Measurements from ENCODE around the gene TTC13. TPM values are rescaled to one million over a fixed set of nuclear protein-coding genes. Genes with fewer than 3 reads are reported as not detected.
"Not testable (repeated sequence)": the region's sequence is repeated elsewhere in the genome, so short reads cannot be mapped to it uniquely, and the experiment has no call there.

The TTC13 gene
- total RNA-seq, 1 experiment from 2014 or later: 35.2 TPM

- no peak overlapping the region for H3K27ac Mint-ChIP-seq (ENCODE audit: low read depth, unreplicated experiment)
- TF ChIP-seq, protein P1, sequence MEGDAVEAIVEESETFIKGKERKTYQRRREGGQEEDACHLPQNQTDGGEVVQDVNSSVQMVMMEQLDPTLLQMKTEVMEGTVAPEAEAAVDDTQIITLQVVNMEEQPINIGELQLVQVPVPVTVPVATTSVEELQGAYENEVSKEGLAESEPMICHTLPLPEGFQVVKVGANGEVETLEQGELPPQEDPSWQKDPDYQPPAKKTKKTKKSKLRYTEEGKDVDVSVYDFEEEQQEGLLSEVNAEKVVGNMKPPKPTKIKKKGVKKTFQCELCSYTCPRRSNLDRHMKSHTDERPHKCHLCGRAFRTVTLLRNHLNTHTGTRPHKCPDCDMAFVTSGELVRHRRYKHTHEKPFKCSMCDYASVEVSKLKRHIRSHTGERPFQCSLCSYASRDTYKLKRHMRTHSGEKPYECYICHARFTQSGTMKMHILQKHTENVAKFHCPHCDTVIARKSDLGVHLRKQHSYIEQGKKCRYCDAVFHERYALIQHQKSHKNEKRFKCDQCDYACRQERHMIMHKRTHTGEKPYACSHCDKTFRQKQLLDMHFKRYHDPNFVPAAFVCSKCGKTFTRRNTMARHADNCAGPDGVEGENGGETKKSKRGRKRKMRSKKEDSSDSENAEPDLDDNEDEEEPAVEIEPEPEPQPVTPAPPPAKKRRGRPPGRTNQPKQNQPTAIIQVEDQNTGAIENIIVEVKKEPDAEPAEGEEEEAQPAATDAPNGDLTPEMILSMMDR (IDR thresholded peaks at IDR 0.05; ENCODE audit: unreplicated experiment): no peak
- ChIA-PET POLR2A (no interaction called here), CTCF (no interaction called here)
- no TSS peak for BruUV-seq (replicated peaks)
- H3K4me3 Mint-ChIP-seq (ENCODE audit: unreplicated experiment): no peak overlapping the region
- H3K36me3 Mint-ChIP-seq (ENCODE audit: insufficient read depth, unreplicated experiment): peaks cover 4% of the 10 kb centered on the region
- no peaks in the 10 kb centered on the region for H3K27me3 Mint-ChIP-seq (ENCODE audit: insufficient read depth, unreplicated experiment)
- H3K9me3 Mint-ChIP-seq (ENCODE audit: unreplicated experiment): no peaks in the 10 kb centered on the region
- H3K4me1 Mint-ChIP-seq (ENCODE audit: insufficient read depth, unreplicated experiment): no peaks in the 10 kb centered on the region
- DNase-seq (ENCODE audit: unreplicated experiment): no peak
- intact Hi-C loops (cut with micrococcal nuclease): no loop called here
Measured at GRCh38 chr1:231026576-231026975, 47.9 kb upstream of the TTC13 start.

GRCh38 chr1:231023150-231023549 lies 44.5 kb upstream of the TTC13 start:
- Mint-ChIP-seq H3K27ac (ENCODE audit: low read depth, unreplicated experiment) (peak overlapping the region; percentile 7), H3K9me3 (ENCODE audit: unreplicated experiment) (no peaks in the 10 kb centered on the region), H3K36me3 (ENCODE audit: insufficient read depth, unreplicated experiment) (peaks cover 13% of the 10 kb centered on the region)

DNA sequence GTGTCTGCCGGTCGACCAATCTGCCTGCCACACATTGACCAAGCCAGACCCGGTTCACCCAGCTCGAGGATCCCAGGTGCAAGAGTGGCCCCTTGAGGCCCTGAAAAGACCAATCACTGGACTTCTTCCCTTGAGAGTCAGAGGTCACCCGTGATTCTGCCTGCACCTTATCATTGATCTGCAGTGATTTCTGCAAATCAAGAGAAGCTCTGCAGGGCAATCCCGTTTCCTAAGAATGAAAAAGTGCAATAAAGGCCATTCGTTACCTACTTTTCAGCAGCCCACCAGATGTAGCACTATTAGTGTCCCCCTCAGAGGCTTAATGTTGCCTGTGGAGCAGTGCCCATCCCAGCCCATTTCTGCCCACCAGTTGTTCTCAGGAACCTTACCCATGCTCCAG lies 43.9 kb upstream of the TTC13 start:
- POLR2A ChIA-PET; H3K4me3 Mint-ChIP-seq (ENCODE audit: unreplicated experiment); H3K27me3 Mint-ChIP-seq (ENCODE audit: insufficient read depth, unreplicated experiment); BruUV-seq (replicated peaks); H3K9me3 Mint-ChIP-seq (ENCODE audit: unreplicated experiment); DNase-seq (ENCODE audit: unreplicated experiment); intact Hi-C loops (cut with micrococcal nuclease): not testable (repeated sequence)
- Mint-ChIP-seq H3K4me1 (ENCODE audit: insufficient read depth, unreplicated experiment) (peaks cover 11% of the 10 kb centered on the region), H3K27ac (ENCODE audit: low read depth, unreplicated experiment) (peak overlapping the region; percentile 7), H3K36me3 (ENCODE audit: insufficient read depth, unreplicated experiment) (peaks cover 14% of the 10 kb centered on the region)
- CTCF ChIA-PET: interaction anchor here (0.6 to 1.0 kb wide), 2 partner anchors 8 to 198 kb away, joined by 3 to 5 read pairs; no protein-coding TSS in a partner anchor

More at GRCh38 chr1:231023150-231023549, 44.5 kb upstream of the TTC13 start:
- intact Hi-C loops (cut with micrococcal nuclease): no loop called here
- no TSS peak for BruUV-seq (replicated peaks)
- H3K4me3 Mint-ChIP-seq (ENCODE audit: unreplicated experiment): no peak overlapping the region
- peaks cover 11% of the 10 kb centered on the region for H3K4me1 Mint-ChIP-seq (ENCODE audit: insufficient read depth, unreplicated experiment)
- POLR2A ChIA-PET: interaction anchor here (0.6 kb wide), 1 partner anchor 142 kb away, joined by 3 read pairs; no protein-coding TSS in a partner anchor
- TF ChIP-seq, protein P1 (IDR thresholded peaks at IDR 0.05; ENCODE audit: unreplicated experiment): no peak
- CTCF ChIA-PET: no interaction called here
- no peaks in the 10 kb centered on the region for H3K27me3 Mint-ChIP-seq (ENCODE audit: insufficient read depth, unreplicated experiment)
- no peak for DNase-seq (ENCODE audit: unreplicated experiment)

- no peaks in the 10 kb centered on the region for H3K9me3 Mint-ChIP-seq (ENCODE audit: unreplicated experiment)
- H3K4me1 Mint-ChIP-seq (ENCODE audit: insufficient read depth, unreplicated experiment): peaks cover 19% of the 10 kb centered on the region
- intact Hi-C loops (cut with micrococcal nuclease): no loop called here
- POLR2A ChIA-PET: interaction anchor here (1.5 to 1.8 kb wide), 2 partner anchors 17 to 32 kb away, joined by 3 to 8 read pairs; no protein-coding TSS in a partner anchor
- TF ChIP-seq, protein P1 (IDR thresholded peaks at IDR 0.05; ENCODE audit: unreplicated experiment): no peak
- no TSS peak for BruUV-seq (replicated peaks)
- peaks cover 21% of the 10 kb centered on the region for H3K36me3 Mint-ChIP-seq (ENCODE audit: insufficient read depth, unreplicated experiment)
- CTCF ChIA-PET: interaction anchor here (0.5 to 1.0 kb wide), 2 partner anchors 9 to 194 kb away, joined by 3 read pairs; no protein-coding TSS in a partner anchor
- H3K27me3 Mint-ChIP-seq (ENCODE audit: insufficient read depth, unreplicated experiment): no peaks in the 10 kb centered on the region
- no peak for DNase-seq (ENCODE audit: unreplicated experiment)
- no peak overlapping the region for H3K4me3 Mint-ChIP-seq (ENCODE audit: unreplicated experiment)
- no peak overlapping the region for H3K27ac Mint-ChIP-seq (ENCODE audit: low read depth, unreplicated experiment)
Measured at GRCh38 chr1:231021540-231022031, 42.9 kb upstream of the TTC13 start.
